Suprapubic skin (tissue), 4 donors: ENCODE data around the gene SPTBN1. TPM values are rescaled to one million over a fixed set of nuclear protein-coding genes. Genes with fewer than 3 reads are reported as not detected.

Experiments used
- DNase-seq, 2 donors: peaks; one replicate each; pipeline ENCODE4 v3.0.0-alpha.2; 2019; ENCODE audit warnings: low spot score in 2 of 2
- H3K27ac ChIP-seq: fragments of 200-600 bp; sonication (generic); one replicate; pipeline ENCODE4 v1.5.1; 2019
- H3K27me3 ChIP-seq: fragments of 200-600 bp; sonication (generic); one replicate; pipeline ENCODE4 v1.5.1; 2019
- H3K36me3 ChIP-seq: fragments of 200-600 bp; sonication (generic); one replicate; pipeline ENCODE4 v1.5.1; 2019
- H3K4me1 ChIP-seq: fragments of 200-600 bp; sonication (generic); one replicate; pipeline ENCODE4 v1.5.1; 2019
- H3K4me3 ChIP-seq: fragments of 200-600 bp; sonication (generic); one replicate; pipeline ENCODE4 v1.5.1; 2019; ENCODE audit warnings: mild to moderate bottlenecking
- H3K9me3 ChIP-seq: fragments of 200-600 bp; sonication (generic); one replicate; pipeline ENCODE4 v1.5.1; 2019
- EP300 ChIP-seq: sonication (generic); formaldehyde crosslinking; IDR thresholded peaks from one replicate; pipeline ENCODE4 v1.6.1; 2017; ENCODE audit warnings: antibody characterized with exemption
- POLR2A ChIP-seq, 2 donors: fragments of 450-650 bp; IDR thresholded peaks; one replicate each; pipeline ENCODE4 v1.6.1; 2017; ENCODE audit warnings: antibody characterized with exemption in 2 of 2, mild to moderate bottlenecking in 2 of 2, moderate library complexity in 2 of 2
- POLR2AphosphoS5 ChIP-seq, 3 donors: sonication (generic); formaldehyde crosslinking; IDR thresholded peaks; one replicate each; pipeline ENCODE4 v1.6.1; 2017; ENCODE audit warnings: antibody characterized with exemption in 3 of 3
- WGBS: methylation state at CpG from one replicate; pipeline ENCODE4 v1.1.5; 2018; 5-methylcytosine and 5-hydroxymethylcytosine counted together
- total RNA-seq, 4 donors: library from RNA; depleted of rRNA; stranded (reverse); fragments of >200 nt; gene quantifications; one replicate each; pipeline ENCODE4 v1.1.0, GENCODE V29; 2016
- TF ChIP-seq, protein P1 (sequence below), 2 donors: fragments of 200-600 bp in 1 of 2; fragments of 450-650 bp in 1 of 2; sonication (generic) in 1 of 2; IDR thresholded peaks; one replicate each; pipeline ENCODE4 v1.5.1; 2016 to 2019; ENCODE audit warnings: antibody characterized with exemption in 2 of 2, mild to moderate bottlenecking in 1 of 2, moderate library complexity in 1 of 2

SPTBN1 gene
- total RNA-seq, 4 donors from 2014 or later: 173 to 250 (median 203) TPM

DNA sequence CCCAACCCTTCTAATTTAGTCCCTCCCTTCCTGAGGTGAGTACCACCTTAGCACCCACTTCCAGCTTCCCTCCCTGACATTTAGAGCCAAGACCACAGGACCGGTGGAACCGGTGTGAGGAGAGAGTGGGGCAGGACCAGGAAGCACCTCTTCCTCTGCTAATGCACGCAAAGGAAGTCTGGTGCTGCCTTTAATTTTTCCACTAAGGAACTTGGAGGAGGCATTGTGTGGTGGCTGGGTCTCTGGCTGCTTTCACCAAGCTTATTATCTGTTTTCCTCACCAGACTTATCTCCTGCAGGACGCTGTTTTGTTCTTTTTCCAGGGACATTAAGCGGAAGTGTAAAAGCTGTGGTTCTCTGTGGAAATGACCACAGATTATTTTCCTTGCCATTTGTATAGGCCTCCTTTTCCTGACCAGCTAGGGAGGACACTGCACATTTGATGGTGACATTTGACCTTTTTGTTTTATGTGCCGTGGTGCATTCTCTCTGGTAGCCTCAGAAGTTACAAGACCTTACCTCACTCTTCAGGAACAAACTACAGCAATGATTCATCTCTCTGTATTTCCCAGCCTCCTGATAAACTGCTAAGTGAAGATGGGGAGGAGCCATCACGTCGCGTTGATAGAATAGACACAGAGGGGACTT lies 39.8 kb upstream of the SPTBN1 start:
- H3K9me3 ChIP-seq: no peaks in the 10 kb centered on the region
- peak overlapping the region; percentile 0 for H3K27ac ChIP-seq
- WGBS: 51% methylated on average over 9 of the region's 9 CpGs
- no peak overlapping the region for H3K4me3 ChIP-seq
- H3K27me3 ChIP-seq: no peaks in the 10 kb centered on the region
- TF ChIP-seq POLR2A (IDR thresholded peaks at IDR 0.05) (no peak), EP300 (no peak), POLR2AphosphoS5 (IDR thresholded peaks at IDR 0.05) (no peak)
- TF ChIP-seq, protein P1, sequence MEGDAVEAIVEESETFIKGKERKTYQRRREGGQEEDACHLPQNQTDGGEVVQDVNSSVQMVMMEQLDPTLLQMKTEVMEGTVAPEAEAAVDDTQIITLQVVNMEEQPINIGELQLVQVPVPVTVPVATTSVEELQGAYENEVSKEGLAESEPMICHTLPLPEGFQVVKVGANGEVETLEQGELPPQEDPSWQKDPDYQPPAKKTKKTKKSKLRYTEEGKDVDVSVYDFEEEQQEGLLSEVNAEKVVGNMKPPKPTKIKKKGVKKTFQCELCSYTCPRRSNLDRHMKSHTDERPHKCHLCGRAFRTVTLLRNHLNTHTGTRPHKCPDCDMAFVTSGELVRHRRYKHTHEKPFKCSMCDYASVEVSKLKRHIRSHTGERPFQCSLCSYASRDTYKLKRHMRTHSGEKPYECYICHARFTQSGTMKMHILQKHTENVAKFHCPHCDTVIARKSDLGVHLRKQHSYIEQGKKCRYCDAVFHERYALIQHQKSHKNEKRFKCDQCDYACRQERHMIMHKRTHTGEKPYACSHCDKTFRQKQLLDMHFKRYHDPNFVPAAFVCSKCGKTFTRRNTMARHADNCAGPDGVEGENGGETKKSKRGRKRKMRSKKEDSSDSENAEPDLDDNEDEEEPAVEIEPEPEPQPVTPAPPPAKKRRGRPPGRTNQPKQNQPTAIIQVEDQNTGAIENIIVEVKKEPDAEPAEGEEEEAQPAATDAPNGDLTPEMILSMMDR (IDR thresholded peaks at IDR 0.05): no peak
- DNase-seq: no peak
- H3K4me1 ChIP-seq: peaks cover 31% of the 10 kb centered on the region
- no peaks in the 10 kb centered on the region for H3K36me3 ChIP-seq

DNA sequence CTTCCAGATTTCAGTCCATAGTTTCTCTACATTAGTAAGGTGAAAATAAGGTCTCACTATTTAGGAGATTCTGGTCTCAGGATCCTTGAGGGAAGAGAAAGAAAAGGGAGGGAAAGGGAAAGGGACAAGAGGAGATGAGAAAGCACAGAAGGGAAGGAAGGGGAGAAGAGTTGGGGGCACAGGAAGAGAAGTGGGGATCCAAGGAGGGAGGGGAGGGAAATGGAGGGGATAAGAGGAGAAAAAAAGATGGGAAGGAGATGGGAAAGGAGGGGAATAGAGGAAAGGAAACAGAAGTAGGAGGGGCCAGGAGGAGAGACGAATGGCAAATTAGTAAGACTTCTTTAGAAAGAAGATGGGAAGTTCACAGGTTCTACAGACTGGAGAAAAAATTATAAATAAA lies 39.2 kb upstream of the SPTBN1 start:
- H3K27ac ChIP-seq: no peak overlapping the region
- 79% methylated on average over 1 of the region's 1 CpG for WGBS
- no peak overlapping the region for H3K4me3 ChIP-seq
- TF ChIP-seq POLR2AphosphoS5 (IDR thresholded peaks at IDR 0.05) (no peak), EP300 (no peak), POLR2A (IDR thresholded peaks at IDR 0.05) (no peak)
- TF ChIP-seq, protein P1 (IDR thresholded peaks at IDR 0.05): no peak
- H3K9me3 ChIP-seq: no peaks in the 10 kb centered on the region
- H3K27me3 ChIP-seq: no peaks in the 10 kb centered on the region
- H3K36me3 ChIP-seq: no peaks in the 10 kb centered on the region
- H3K4me1 ChIP-seq: peaks cover 31% of the 10 kb centered on the region
- DNase-seq: no peak

DNA sequence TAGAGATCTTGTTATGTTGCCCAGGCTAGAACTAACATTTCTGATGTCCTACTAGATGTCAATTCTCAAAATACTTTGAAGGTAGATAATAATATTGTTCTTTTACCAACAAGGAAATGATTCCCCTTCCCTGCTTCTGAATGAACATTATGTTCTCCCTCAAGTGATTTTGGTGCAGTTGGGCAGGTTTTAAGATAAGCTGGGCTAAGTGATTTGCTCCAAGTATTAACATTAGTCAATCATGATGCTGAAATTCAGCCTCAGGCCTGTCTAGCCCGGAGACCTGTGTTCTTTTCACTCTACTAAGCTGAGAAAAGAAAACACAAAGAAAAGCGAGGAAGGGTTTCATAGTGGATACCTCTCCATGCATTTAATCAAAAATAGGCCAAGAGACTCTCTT lies 38.5 kb upstream of the SPTBN1 start:
- no peak for DNase-seq
- no peak overlapping the region for H3K4me3 ChIP-seq
- no peaks in the 10 kb centered on the region for H3K36me3 ChIP-seq
- H3K9me3 ChIP-seq: no peaks in the 10 kb centered on the region
- no peak overlapping the region for H3K27ac ChIP-seq
- peaks cover 31% of the 10 kb centered on the region for H3K4me1 ChIP-seq
- 87% methylated on average over 2 of the region's 2 CpGs for WGBS
- TF ChIP-seq POLR2AphosphoS5 (IDR thresholded peaks at IDR 0.05) (no peak), POLR2A (IDR thresholded peaks at IDR 0.05) (no peak), EP300 (no peak)
- TF ChIP-seq, protein P1 (IDR thresholded peaks at IDR 0.05): no peak
- no peaks in the 10 kb centered on the region for H3K27me3 ChIP-seq

DNA sequence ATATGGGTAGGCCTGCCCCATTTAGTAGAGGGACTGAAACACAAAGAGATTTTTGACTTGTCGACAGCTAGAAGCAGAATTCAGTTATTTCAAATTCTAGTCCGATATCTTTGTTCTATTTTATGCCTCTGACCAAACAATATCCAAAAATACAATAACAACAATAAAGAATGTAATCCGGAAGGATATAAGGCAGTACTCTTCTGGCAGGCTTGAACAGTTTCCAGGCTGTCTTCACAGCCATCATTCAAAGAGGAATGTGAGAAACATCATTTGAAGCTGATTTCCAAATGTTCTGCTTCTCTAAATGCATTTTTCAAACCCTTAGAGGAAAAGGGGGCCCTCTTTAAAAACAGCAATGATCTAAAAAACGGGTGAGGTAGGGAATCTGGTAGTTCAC lies 36.7 kb upstream of the SPTBN1 start:
- WGBS: 44% methylated on average over 4 of the region's 4 CpGs
- peaks cover 31% of the 10 kb centered on the region for H3K4me1 ChIP-seq
- TF ChIP-seq, protein P1 (IDR thresholded peaks at IDR 0.05): no peak
- no peak for TF ChIP-seq POLR2AphosphoS5 (IDR thresholded peaks at IDR 0.05)
- H3K27me3 ChIP-seq: no peaks in the 10 kb centered on the region
- DNase-seq: no peak
- peak overlapping the region; percentile 57 for H3K27ac ChIP-seq
- H3K36me3 ChIP-seq: no peaks in the 10 kb centered on the region
- no peak overlapping the region for H3K4me3 ChIP-seq
- H3K9me3 ChIP-seq: no peaks in the 10 kb centered on the region

DNA sequence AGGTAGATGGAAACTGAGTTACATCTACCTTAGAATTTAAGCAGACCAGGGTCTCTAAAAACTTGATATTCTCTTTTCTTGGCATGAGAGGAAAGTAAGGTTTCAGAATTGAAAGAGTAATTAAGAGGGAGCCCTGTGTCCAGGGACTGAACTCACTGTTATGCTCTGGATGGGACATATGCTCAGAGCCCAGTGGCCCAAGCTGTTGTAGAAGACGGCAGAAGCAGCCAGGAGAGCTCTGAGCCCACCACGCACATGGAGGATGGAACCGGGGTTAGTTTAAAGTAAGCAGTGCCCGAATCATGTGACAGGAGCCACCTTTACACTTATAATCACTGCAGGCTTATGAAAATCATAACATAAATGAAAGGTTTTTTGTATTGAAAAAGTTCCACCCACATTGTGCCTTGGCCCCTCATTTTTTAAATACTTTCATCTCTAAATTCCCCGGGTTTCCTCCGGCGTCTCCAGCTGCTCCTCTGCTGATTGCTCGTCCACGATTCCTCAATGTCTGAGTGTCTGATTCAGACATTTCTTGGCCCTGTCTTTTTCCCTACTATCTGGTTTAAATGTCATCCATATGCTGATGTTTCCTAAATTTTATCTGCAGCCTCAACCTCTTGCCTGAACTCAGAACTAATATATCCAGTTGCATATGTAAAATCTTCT lies 36.1 kb upstream of the SPTBN1 start:
- no peaks in the 10 kb centered on the region for H3K36me3 ChIP-seq
- DNase-seq: no peak
- H3K27ac ChIP-seq: peak overlapping the region; percentile 57
- no peak for TF ChIP-seq POLR2AphosphoS5 (IDR thresholded peaks at IDR 0.05)
- TF ChIP-seq, protein P1 (IDR thresholded peaks at IDR 0.05): no peak
- no peak for TF ChIP-seq EP300
- no peak for TF ChIP-seq POLR2A (IDR thresholded peaks at IDR 0.05)
- H3K4me1 ChIP-seq: peaks cover 31% of the 10 kb centered on the region
- no peak overlapping the region for H3K4me3 ChIP-seq
- WGBS: 62% methylated on average over 9 of the region's 9 CpGs
- H3K27me3 ChIP-seq: no peaks in the 10 kb centered on the region
- no peaks in the 10 kb centered on the region for H3K9me3 ChIP-seq
